ENCODE measurements around the gene MAP3K4.
"Not testable (repeated sequence)": the region's sequence is repeated elsewhere in the genome, so short reads cannot be mapped to it uniquely, and the experiment has no call there.

MAP3K4 gene

DNA sequence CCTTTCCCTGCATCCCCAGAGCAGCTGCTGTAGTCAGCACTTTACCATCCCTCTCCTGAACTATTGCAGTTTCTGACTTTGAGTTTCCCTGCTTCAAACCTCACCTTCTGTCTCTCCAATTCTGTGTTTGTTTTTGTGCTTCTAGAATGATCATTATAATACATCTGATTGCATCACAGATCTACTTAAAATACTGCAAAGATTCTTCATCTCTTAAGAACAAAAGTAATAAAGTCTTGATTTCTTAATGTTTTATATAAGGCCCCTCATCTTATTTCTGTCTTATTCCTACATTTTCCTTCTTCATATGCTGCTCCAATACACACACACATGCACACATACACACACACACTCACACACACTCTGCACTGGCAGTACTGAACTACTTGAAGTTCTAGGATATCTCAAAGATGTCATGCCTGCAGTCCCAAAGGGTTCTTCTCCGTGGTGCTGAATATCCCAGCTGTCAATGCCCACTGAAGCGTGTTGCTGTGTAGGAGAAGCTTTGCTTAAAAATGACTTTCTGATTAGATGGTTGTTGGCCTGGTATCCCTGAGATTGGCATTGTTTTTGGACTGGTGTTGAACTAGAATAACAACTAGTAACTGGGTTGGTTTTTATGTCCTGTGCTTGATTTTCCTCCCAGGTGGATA lies 97.2 kb downstream of the MAP3K4 start:
- peak; percentile 6 for DNase-seq (ENCODE audit: low spot score)

DNA sequence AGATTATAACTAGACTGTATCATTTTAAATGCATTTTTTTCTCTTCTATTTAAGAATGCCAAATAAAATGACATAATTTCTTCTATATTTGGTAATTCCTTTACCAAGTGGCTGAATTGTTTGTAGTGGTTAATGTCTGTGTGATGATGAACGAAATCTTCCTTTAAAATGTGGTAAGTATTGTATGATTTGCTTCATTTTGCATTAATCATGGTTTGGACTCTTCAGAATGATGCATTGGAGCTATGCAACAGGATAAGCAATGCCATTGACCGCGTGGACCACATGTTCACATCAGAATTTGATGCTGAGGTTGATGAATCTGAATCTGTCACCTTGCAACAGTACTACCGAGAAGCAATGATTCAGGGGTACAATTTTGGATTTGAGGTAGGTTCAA lies 99.6 kb downstream of the MAP3K4 start:
- DNase-seq (ENCODE audit: low spot score) = no peak

DNA sequence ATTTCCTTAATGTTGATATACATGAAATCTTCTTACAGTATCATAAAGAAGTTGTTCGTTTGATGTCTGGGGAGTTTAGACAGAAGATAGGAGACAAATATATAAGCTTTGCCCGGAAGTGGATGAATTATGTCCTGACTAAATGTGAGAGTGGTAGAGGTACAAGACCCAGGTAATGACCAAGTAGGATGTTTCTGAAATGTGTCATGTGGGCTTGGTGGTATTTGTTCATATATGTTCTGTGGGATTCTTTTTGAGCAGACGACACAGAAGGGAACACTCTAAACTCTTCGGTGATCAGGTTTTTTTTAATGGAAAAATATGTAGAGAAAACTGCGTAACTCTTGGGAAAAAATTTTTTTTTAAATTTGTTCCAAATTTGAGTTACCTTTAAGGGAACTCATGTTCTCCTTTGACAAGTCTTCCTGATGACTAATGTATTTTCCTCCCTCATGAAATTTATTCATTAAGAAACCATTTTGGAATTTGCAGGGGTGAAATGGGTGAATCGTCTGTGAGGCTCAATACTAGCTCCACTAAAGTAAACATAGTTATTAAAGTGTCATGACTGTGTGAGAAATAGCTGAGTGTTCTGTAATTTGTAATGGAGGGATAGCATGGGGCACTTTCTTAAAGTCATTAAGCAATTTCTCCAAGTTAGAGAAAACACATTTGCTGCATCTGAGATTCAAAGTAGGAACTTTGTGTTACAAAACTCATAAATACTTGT lies 100.6 kb downstream of the MAP3K4 start:
- DNase-seq (ENCODE audit: low spot score) = peak; percentile 80

DNA sequence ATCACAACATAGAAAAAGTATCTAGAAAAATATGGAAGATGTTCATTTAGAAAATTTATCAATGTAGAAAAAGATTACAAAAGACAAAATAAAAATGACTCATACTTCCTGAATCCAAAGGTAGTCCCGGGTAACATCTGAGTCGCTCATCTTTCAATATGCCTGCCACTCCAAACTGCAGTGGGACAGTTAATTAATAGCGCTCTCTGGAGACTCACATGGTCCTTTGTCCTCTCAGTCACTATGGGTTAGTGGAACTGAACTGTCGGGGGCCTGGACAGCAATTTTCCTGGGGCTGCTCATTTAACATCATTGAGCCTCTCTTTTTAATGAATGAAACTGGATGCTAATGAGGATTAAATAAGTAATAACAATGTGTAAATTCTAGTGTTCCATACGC lies 103.4 kb downstream of the MAP3K4 start:
- peak; percentile 65 for DNase-seq (ENCODE audit: low spot score)

DNA sequence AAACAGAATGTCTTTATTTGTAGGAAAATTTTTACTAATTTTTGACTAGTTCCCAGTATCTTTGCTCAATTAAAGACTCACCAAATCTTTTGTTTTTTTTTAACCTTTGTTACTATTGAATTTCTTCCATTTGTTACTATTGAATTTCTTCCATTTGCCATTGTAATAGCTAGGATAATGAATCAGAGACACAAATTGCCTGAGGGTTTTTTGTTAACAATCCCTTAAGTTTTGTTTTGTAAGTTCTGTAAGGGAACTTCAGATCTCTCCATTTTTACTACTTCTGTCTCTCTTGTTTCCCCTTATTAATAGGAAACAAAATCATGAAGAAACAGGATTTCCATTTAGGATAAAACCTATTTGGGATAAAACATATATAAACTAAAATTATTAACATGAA lies 104.3 kb downstream of the MAP3K4 start:
- no peak for DNase-seq (ENCODE audit: low spot score)

DNA sequence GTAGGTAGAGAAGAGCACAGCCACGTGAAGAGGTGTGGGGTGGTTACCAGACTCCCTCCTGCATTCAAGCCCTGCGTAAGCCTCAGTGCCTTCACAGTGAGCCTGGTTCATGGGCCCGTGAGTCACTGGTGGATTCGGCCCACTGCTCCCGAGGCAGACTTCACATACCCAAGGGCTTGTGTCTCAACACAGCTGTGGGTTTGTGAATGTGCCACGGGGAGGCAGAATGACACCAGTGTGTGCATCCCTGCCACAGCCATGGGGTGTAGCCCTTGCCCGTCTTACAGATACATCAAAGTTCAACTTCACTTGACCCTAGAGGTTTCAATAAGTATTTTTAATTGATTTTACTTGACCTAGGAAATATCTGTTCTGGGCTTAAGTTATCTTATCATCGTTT lies 108.5 kb downstream of the MAP3K4 start:
- peak; percentile 79 for DNase-seq (ENCODE audit: low spot score)

DNA sequence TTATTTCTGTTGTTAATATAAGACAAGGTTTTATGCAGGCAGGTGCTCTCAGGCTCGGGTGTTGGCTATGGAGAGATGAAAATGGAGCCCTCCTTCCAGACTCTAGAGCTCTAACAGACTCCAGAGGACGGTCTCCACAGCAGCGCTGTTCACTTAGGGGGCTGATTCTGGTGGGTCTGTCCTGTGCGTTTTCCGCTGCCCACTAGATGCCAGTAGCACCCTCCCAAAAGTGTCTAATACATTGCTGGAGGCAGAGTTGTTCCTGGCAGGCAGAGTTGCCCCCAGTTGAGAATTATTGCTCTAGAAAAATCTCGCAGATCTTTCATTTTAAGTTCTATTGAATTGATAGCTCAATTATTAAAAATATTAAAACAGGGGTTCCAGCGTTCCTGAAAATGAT lies 109.9 kb downstream of the MAP3K4 start:
- DNase-seq (ENCODE audit: low spot score) = no peak

DNA sequence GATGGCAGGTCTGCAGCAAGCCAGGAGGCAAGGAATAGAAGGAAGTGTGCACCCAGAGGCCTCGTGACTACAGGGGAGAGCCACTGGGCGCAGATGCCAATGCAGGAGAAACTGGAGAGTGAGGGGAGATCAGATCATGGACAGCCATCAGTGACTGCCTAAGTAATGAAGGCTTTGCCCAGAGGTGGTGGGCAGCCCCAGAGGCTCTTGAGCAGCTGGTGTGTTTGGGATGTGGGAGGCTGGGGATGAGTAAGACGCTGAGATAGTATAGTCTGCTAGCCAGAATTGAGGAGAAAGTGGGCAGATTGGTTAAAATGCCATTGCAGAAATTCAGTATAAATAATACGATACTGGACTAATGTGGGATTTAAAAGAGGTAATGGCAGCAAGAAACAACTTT lies 111.9 kb downstream of the MAP3K4 start:
- DNase-seq (ENCODE audit: low spot score) = no peak

DNA sequence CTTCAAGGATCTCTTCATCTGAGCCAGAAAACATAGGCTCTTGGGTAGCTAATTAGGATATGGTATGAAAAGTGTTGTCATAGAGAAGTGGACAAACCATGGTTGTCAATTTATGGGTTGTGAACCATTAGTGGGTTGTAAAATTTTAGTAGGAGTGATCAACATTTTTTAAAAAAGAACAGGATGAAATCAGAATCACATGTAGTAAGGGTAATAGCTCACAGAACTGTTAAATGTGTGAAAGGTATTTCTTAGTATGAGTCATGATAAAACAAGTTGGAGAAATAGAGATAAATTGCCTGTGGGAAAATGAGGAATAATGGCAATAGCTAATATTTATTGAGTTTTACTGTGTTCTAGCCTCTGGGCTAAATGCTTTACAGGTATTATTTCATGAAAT lies 113.4 kb downstream of the MAP3K4 start:
- DNase-seq (ENCODE audit: low spot score) = peak; percentile 34

DNA sequence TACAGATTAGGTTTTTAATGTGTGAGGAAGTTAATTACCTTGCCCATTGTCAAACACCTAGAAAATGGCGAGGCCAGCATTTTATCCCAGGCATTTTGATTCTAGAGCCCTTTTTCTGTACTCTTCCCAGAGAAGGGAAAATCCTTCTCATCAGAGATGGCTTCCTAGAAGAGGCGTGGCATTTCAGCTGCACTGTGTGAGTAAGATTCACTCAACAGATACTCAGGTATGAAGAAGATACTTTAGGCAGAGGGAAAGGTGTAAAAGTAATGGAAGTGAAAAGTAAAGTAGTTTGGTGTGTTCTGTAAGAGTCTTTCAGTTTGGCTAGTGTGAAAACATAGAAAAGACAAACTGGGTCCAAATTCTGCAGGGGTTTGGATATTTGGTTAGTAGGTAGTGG lies 113.8 kb downstream of the MAP3K4 start:
- peak; percentile 25 for DNase-seq (ENCODE audit: low spot score)

DNA sequence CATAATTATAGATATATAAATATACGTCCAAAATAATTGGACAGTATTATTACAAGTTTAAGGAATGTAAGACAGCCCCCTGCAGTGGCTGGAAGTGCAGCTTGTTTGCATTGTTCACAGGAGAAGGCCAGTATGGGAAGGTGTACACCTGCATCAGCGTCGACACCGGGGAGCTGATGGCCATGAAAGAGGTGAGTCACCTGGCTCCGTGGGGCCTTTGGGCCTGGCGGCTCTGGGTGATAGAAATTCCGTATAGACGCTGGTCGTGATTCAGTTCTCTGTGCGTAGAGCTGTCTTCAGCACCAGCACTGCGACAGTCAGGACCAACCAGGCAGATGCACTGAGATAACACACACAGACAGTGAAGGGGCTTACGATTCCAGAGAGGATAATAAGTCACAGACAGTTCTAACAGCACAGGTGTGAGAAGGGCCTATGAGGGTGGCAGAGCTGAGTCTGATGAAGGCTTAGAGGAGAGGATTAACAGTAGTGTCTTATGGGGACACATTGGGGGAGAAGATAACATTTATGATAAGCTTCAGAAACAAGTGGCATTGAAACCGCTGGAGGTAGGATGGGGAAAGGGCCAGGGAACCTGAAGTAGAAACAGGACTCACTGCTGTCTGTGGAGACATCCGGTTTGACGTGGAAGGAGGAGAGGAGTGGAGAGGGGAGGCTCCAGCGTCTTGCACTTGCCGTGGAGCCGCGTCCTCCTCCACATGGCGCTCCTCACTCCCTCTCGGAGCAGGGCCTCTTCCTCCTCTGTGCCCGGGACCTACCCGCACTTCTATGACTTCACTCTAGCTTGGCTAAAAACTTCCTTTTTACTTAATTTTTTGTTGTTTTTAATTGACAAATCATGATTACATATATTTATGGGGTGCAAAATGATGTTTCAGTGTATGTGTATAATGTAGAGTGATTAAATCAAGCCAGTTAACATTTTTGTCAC lies 116.5 kb downstream of the MAP3K4 start:
- no peak for DNase-seq (ENCODE audit: low spot score)

DNA sequence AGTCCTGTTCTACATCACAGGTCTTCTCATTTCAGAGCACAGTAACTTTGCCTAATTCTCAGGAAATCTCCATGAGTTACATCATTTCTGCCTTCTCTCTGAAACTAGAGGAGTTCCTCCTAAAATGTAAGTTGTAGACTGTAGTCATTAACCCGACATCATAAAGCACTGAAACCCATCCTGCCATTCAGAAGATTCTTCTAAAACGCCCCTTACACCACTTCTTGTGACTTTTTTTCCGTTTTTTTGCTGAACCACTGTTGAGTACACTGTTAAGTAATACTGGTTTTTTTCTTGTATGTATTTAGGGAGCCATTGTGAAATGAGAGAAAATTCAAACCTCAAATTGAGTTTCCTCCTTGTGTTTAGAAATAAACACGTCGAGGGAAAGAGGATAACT lies 117.3 kb downstream of the MAP3K4 start:
- no peak for DNase-seq (ENCODE audit: low spot score)

DNA sequence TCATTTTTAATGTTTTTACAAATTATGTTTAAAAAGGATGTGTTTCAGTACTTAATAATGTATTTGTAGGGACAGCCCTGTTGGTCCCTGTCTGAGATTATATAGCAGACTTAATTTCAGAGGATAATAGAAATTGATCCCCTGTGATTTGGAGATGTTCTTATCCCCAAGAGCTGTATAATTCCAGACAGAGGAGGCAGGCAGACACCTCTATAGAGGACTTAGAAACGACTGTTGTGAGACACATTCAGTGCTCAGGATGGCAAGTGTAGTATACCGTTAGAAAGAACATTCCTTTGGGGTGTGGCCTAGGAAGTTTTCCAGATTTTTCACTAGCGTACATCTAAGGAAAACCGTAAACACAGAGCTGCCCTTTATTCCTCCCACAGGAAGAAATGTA lies 117.8 kb downstream of the MAP3K4 start:
- no peak for DNase-seq (ENCODE audit: low spot score)

DNA sequence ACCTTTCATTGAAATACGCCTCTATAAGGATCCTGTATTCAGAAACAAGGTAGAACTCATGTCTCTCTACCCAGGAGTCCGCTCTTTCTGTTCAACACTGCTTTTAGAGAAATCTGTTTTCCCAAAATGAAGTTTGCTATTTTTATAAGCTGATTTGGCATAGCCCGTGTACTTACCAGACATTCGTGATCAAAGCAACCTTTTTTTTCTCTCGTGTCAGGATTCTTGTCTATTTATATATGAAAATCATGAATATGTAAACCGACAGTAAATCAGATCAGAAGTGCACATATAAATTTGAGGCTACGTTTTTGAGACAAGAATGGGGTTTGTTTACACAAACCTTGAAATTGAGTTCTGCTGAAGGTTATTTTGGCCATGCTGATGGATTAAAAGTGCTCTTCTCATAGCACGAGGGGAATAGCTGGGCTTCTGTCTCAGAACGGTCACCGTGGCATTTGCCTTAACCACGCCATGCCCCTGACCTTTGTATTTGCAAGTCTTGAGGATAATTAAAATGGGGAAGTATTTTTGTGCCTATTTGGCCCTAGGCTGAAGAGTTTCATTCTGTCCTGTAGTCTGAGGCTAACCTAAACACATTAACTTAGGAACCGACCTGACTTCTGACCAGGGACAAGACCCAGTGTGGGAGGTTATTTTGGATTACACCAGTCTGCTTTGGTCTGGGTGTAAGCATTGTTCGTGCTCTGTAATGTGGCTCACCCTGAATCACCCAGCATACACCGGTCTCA lies 118.6 kb downstream of the MAP3K4 start:
- DNase-seq (ENCODE audit: low spot score) = no peak

DNA sequence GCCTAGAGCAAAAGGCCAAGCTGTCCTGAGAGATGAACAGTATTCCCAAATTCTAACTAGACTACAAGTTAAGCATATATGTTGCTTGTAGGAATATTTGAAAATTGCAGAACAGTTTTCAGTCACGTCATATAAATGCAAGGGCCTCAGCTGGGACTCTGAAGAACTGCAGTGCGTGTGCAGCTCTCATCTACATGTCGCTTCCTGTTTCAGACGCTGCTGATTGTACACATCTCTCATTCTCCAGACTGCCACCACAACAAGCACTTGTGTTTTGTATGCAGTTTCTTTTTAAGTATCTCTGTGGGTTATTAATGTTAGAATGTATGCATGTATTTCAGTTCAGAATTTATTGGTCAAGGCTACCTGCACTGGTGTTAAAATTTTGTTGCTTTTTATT lies 119.7 kb downstream of the MAP3K4 start:
- DNase-seq (ENCODE audit: low spot score) = no peak

DNA sequence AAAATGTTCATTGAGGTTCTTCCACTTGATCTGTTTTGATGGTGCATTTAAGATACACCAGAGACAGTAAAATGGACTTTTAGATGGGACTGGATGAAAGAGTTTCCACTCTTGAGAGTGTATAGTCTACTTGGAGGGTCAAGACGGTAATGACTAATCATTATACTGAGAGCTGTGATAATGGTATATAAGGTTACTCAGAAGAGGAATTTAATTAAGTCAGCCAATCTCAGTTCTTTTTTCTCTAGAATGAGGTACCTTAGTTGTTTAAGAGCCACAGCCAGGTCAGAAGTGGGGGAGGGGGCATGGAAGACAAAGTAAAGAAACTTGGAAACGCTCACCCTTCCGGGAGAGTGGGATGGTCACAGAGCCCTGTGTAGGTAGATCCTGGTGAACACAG lies 123.9 kb downstream of the MAP3K4 start:
- no peak for DNase-seq (ENCODE audit: low spot score)

DNA sequence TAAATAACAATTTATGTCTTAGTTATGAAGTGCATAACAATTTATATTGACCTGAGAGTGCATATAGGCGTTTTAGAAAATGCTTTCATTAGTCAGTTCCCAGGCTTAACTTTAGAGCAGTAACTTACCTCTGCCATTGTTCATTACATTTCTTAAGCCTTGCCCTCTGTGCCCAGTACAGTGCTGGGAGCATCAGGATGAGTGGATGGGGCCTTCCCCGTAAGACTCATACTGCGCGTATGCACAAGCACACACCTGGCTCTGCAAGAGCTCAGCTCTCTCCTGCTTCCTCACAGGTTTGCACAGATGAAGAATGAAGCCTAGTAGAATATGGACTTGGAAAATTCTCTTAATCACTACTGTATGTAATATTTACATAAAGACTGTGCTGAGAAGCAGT lies 125.0 kb downstream of the MAP3K4 start:
- no peak for DNase-seq (ENCODE audit: low spot score)

DNA sequence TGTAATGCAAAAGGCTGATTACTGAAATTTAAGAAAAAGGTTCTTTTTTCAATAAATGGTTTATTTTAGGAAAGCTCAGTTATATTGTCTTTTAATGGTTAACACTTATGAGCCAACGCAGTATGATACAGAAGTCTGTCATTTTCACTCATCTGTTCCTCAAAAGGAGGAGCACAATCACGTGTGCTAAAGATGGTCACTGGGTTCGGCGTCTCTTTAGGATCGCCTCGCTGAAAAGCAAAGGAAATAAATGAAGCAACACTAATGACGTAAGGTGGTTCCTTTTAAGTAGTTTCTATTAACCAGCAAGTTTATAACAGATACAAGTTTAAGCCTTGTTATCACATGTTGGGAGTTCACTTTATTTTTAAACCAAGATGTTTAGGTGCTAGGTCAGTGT lies 125.7 kb downstream of the MAP3K4 start:
- DNase-seq (ENCODE audit: low spot score) = no peak

DNA sequence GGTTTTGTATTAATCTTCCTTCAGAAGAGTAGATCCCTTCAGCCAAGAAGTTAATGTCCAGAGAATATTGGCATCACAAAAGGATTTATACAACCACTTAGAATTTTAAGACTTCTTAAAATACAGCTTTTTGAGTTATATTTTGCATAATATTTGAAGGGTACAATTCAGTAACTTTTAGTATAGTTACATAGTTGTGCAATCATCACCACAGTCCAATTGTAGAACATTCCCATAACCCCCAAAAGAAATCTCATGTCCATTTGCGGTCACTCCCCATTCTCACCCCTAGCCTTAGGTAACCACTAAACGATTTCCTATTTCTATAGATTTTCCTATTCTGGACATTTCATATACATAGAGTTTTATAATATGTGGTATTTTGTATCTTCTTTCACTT lies 126.4 kb downstream of the MAP3K4 start:
- no peak for DNase-seq (ENCODE audit: low spot score)

DNA sequence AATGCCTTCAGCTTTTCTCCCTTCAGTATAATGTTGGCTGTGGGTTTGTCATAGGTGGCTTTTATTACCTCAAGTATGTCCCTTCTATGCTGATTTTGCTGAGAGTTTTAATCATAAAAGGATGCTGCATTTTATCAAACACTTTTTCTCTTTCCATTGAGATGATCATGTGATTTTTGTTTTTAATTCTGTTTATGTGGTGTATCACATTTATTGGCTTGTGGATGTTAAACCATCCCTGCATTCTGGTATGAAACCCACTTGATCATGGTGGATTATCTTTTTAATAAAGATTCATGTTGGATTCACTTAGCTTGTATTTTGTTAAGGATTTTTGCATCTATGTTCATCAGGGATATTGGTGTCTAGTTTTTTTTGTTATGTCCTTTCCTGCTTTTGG lies 131.8 kb downstream of the MAP3K4 start:
- DNase-seq (ENCODE audit: low spot score) = not testable (repeated sequence)

DNA sequence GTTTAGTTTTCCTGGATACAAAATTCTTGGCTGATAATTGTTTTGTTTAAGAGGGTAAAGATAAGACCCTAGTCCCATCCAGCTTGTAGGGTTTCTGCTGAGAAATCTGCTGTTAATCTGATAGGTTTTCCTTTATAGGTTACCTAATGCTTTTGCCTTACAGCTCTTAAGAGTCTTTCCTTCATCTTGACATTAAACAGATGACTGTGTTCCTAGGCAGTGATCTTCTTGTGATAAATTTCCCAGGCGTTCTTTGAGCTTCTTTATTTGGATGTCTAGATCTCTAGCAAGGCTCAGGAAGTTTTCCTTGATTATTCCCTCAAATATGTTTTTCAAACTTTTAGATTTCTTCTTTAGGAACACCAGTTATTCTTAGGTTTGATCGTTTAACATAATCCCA lies 134.0 kb downstream of the MAP3K4 start:
- DNase-seq (ENCODE audit: low spot score) = no peak

DNA sequence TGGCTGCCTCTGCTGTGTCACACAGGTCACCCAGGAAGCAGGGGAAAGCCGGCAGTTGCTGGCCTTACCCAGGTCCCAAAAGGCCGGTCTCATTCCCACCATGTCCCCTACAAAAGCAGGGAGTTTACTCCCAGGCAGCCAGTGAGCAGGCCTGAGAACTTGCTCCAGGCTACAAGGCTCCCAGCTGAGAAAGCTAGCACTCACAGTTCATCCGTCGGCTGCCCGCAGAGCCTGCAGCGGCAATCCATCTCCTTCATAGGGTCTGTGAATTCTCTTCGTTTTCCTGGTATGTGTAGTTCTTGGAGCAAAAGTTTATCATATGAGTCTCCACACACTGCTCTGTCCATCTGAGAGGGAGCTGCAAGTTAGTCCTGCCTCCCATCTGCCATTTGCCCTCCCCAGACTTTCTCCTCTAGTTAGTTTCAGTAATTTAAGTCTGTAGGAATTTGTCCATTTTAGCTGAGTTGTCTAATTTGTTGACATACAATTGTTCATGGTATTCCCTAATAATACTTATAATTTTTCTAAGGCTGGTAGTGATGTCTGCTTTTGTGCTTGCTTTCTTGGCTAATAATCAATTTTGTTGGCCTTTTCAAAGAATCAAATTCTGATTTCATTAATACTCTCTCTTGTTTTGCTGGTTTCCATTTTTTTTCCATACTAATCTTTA lies 135.6 kb downstream of the MAP3K4 start:
- no peak for DNase-seq (ENCODE audit: low spot score)
